Stimulated activated CD4-positive, alpha-beta T cell treated with anti-CD3 and anti-CD28 coated beads, Interleukin-2, amount 100 ng/mL, for 24 hours (primary cell): ENCODE data around the gene DDIT4.
"Not testable (repeated sequence)": the region's sequence is repeated elsewhere in the genome, so short reads cannot be mapped to it uniquely, and the experiment has no call there.

ENCODE experiments used
- DNase-seq, 2 donors: peaks; one replicate each; pipeline ENCODE4 v3.0.0-alpha.2; 2020

DDIT4 gene

GRCh38 chr10:72297281-72297804 is 23.6 kb downstream of the DDIT4 start:
- DNase-seq = peak; percentile 93 to 96

- peak; percentile 92 to 96 for DNase-seq
Measured at GRCh38 chr10:72297805-72298591, 24.3 kb downstream of the DDIT4 start.

GRCh38 chr10:72298592-72299519 is 25.1 kb downstream of the DDIT4 start:
- no peak for DNase-seq

GRCh38 chr10:72303424-72304128 is 29.9 kb downstream of the DDIT4 start:
- no peak for DNase-seq

GRCh38 chr10:72306215-72306760 is 32.6 kb downstream of the DDIT4 start:
- DNase-seq = no peak

- DNase-seq = not testable (repeated sequence)
Measured at GRCh38 chr10:72307711-72308110, 34.0 kb downstream of the DDIT4 start.

GRCh38 chr10:72308320-72308987 is 34.7 kb downstream of the DDIT4 start:
- peak in 1 of 2 donors; percentile 50 for DNase-seq

GRCh38 chr10:72309290-72310240 is 35.8 kb downstream of the DDIT4 start:
- DNase-seq = no peak

GRCh38 chr10:72310241-72310633 is 36.5 kb downstream of the DDIT4 start:
- no peak for DNase-seq

- no peak for DNase-seq
Measured at GRCh38 chr10:72310636-72311035, 36.9 kb downstream of the DDIT4 start.

GRCh38 chr10:72311667-72312066 is 37.9 kb downstream of the DDIT4 start:
- no peak for DNase-seq

- DNase-seq = no peak
Measured at GRCh38 chr10:72312865-72313391, 39.2 kb downstream of the DDIT4 start.

- DNase-seq = no peak
Measured at GRCh38 chr10:72314263-72314662, 40.5 kb downstream of the DDIT4 start.

GRCh38 chr10:72315054-72315453 is 41.3 kb downstream of the DDIT4 start:
- no peak for DNase-seq

- no peak for DNase-seq
Measured at GRCh38 chr10:72315611-72316385, 42.1 kb downstream of the DDIT4 start.

- DNase-seq = no peak
Measured at GRCh38 chr10:72316386-72316700, 42.6 kb downstream of the DDIT4 start.

- DNase-seq = peak in 1 of 2 donors; percentile 44
Measured at GRCh38 chr10:72316748-72317435, 43.2 kb downstream of the DDIT4 start.

- no peak for DNase-seq
Measured at GRCh38 chr10:72318418-72319262, 44.9 kb downstream of the DDIT4 start.
